ENCODE measurements around the gene PGAM5.

The PGAM5 gene

GRCh38 chr12:132741620-132742019 is 31.0 kb downstream of the PGAM5 start:
- H4K20me1 ChIP-seq (ENCODE audit: low read depth, low read length), result peaks cover 9% of the 10 kb centered on the region; the same call in 1 of the 2 replicates

GRCh38 chr12:132743831-132744230 is 33.2 kb downstream of the PGAM5 start:
- no peak for TF ChIP-seq CTCF (IDR thresholded peaks at IDR 0.05; ENCODE audit: insufficient read depth, low read length, poor library complexity, severe bottlenecking)
- no peak for TF ChIP-seq EZH2phosphoT487 (conservative IDR thresholded peaks at IDR 0.05; ENCODE audit: low read length)
- Histone ChIP-seq H3F3A (ENCODE audit: insufficient read depth) (0 out of 2 replicates have a peak, but pooled peaks cover 2% of the 10 kb centered on the region), H3K27me3 (ENCODE audit: low read length) (no peaks in the 10 kb centered on the region), H3K9ac (ENCODE audit: low read length) (no peak overlapping the region), H3K4me2 (ENCODE audit: low read depth, low read length, poor library complexity, severe bottlenecking) (no peak overlapping the region), H3K36me3 (ENCODE audit: low read length) (peaks cover 53% of the 10 kb centered on the region), H3K79me2 (ENCODE audit: insufficient read depth, low read length) (peaks cover 50% of the 10 kb centered on the region), H3K27ac (ENCODE audit: low read depth, low read length) (no peak overlapping the region), H3K9me2 (replicated peaks; ENCODE audit: insufficient read depth, low read length) (no peaks in the 10 kb centered on the region), H4K20me1 (ENCODE audit: low read depth, low read length) (peaks cover 9% of the 10 kb centered on the region; the same call in 1 of the 2 replicates), H2AFZ (ENCODE audit: low read depth, low read length, severe bottlenecking) (no peak overlapping the region), H3K4me3 (ENCODE audit: insufficient read depth, low read length, poor library complexity, severe bottlenecking) (no peak overlapping the region), H3K9me3 (ENCODE audit: insufficient read depth, low read length) (no peaks in the 10 kb centered on the region)

More at GRCh38 chr12:132741620-132742019, 31.0 kb downstream of the PGAM5 start:
- TF ChIP-seq EZH2phosphoT487 (conservative IDR thresholded peaks at IDR 0.05; ENCODE audit: low read length), result no peak
- TF ChIP-seq CTCF (IDR thresholded peaks at IDR 0.05; ENCODE audit: insufficient read depth, low read length, poor library complexity, severe bottlenecking), result no peak
- no peak overlapping the region for H3K9ac ChIP-seq (ENCODE audit: low read length)
- H3K9me3 ChIP-seq (ENCODE audit: insufficient read depth, low read length), result no peaks in the 10 kb centered on the region
- H3K36me3 ChIP-seq (ENCODE audit: low read length), result peaks cover 45% of the 10 kb centered on the region
- 0 out of 2 replicates have a peak, but pooled peaks cover 2% of the 10 kb centered on the region for H3F3A ChIP-seq (ENCODE audit: insufficient read depth)
- no peaks in the 10 kb centered on the region for H3K9me2 ChIP-seq (replicated peaks; ENCODE audit: insufficient read depth, low read length)
- H3K27ac ChIP-seq (ENCODE audit: low read depth, low read length), result no peak overlapping the region
- no peak overlapping the region for H3K4me3 ChIP-seq (ENCODE audit: insufficient read depth, low read length, poor library complexity, severe bottlenecking)
- no peak overlapping the region for H3K4me2 ChIP-seq (ENCODE audit: low read depth, low read length, poor library complexity, severe bottlenecking)
- no peak overlapping the region for H2AFZ ChIP-seq (ENCODE audit: low read depth, low read length, severe bottlenecking)
- H3K79me2 ChIP-seq (ENCODE audit: insufficient read depth, low read length), result peaks cover 46% of the 10 kb centered on the region
- no peaks in the 10 kb centered on the region for H3K27me3 ChIP-seq (ENCODE audit: low read length)

- Histone ChIP-seq H3K9me3 (ENCODE audit: insufficient read depth, low read length) (no peaks in the 10 kb centered on the region), H3K9ac (ENCODE audit: low read length) (no peak overlapping the region), H3K79me2 (ENCODE audit: insufficient read depth, low read length) (peaks cover 59% of the 10 kb centered on the region), H3K4me2 (ENCODE audit: low read depth, low read length, poor library complexity, severe bottlenecking) (no peak overlapping the region), H2AFZ (ENCODE audit: low read depth, low read length, severe bottlenecking) (no peak overlapping the region), H3K4me3 (ENCODE audit: insufficient read depth, low read length, poor library complexity, severe bottlenecking) (no peak overlapping the region), H3K36me3 (ENCODE audit: low read length) (peaks cover 48% of the 10 kb centered on the region), H3F3A (ENCODE audit: insufficient read depth) (0 out of 2 replicates have a peak, but pooled peaks cover 2% of the 10 kb centered on the region), H4K20me1 (ENCODE audit: low read depth, low read length) (peaks cover 16% of the 10 kb centered on the region; the same call in 1 of the 2 replicates), H3K27me3 (ENCODE audit: low read length) (no peaks in the 10 kb centered on the region), H3K9me2 (replicated peaks; ENCODE audit: insufficient read depth, low read length) (no peaks in the 10 kb centered on the region), H3K27ac (ENCODE audit: low read depth, low read length) (no peak overlapping the region)
- TF ChIP-seq EZH2phosphoT487 (conservative IDR thresholded peaks at IDR 0.05; ENCODE audit: low read length) (no peak), CTCF (IDR thresholded peaks at IDR 0.05; ENCODE audit: insufficient read depth, low read length, poor library complexity, severe bottlenecking) (no peak)
Measured at GRCh38 chr12:132746613-132747012, 36.0 kb downstream of the PGAM5 start.

Data from SU-DHL-6 (cell line).